Stimulated activated CD4-positive, alpha-beta T cell treated with anti-CD3 and anti-CD28 coated beads, Interleukin-1b, Interleukin-23, amount 100 ng/mL, for 24 hours (primary cell): ENCODE results near the gene VPS36.
"Not testable (repeated sequence)": the region's sequence is repeated elsewhere in the genome, so short reads cannot be mapped to it uniquely, and the experiment has no call there.

Experiments
- DNase-seq, 4 experiments: peaks; one replicate each; pipeline ENCODE4 v3.0.0-alpha.2; 2020; ENCODE audit warnings: low read depth in 4 of 4, low spot score in 1 of 4

VPS36 gene

GRCh38 chr13:52378312-52378711 lies 72.1 kb downstream of the VPS36 start:
- no peak for DNase-seq

- DNase-seq, result no peak
Observed at GRCh38 chr13:52377898-52378297, 72.5 kb downstream of the VPS36 start.

- no peak for DNase-seq
Observed at GRCh38 chr13:52374873-52375411, 75.5 kb downstream of the VPS36 start.

- DNase-seq, result no peak
Observed at GRCh38 chr13:52374389-52374788, 76.0 kb downstream of the VPS36 start.

- not testable (repeated sequence) for DNase-seq
Observed at GRCh38 chr13:52373277-52373676, 77.2 kb downstream of the VPS36 start.

GRCh38 chr13:52371736-52372247 lies 78.6 kb downstream of the VPS36 start:
- DNase-seq, result no peak

GRCh38 chr13:52366291-52366690 lies 84.1 kb downstream of the VPS36 start:
- no peak for DNase-seq
